ENCODE results near the gene ISM2.

DNA sequence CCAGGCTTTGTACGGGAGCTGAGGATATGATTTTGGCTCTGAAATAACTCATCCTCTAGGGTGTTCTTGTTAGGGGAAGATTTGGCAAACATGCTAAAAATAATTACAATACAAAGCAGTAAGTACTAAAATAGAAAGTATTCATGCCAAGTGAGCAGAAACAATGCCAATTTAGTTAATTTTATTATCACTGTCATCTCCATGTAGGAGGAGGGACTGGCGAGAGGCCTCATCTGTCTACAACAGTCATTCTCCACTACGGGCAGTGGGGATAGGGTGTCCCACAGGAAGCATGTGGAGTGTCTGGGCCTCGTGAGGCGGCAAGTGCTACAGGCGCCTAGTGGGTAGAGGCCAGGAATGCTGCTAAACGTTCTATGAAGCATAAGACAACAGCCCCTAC, 3.3 kb downstream of the ISM2 start:
- TF ChIP-seq, protein P1, sequence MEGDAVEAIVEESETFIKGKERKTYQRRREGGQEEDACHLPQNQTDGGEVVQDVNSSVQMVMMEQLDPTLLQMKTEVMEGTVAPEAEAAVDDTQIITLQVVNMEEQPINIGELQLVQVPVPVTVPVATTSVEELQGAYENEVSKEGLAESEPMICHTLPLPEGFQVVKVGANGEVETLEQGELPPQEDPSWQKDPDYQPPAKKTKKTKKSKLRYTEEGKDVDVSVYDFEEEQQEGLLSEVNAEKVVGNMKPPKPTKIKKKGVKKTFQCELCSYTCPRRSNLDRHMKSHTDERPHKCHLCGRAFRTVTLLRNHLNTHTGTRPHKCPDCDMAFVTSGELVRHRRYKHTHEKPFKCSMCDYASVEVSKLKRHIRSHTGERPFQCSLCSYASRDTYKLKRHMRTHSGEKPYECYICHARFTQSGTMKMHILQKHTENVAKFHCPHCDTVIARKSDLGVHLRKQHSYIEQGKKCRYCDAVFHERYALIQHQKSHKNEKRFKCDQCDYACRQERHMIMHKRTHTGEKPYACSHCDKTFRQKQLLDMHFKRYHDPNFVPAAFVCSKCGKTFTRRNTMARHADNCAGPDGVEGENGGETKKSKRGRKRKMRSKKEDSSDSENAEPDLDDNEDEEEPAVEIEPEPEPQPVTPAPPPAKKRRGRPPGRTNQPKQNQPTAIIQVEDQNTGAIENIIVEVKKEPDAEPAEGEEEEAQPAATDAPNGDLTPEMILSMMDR (IDR thresholded peaks at IDR 0.05): no peak
- no peak for TF ChIP-seq POLR2AphosphoS5 (IDR thresholded peaks at IDR 0.05)
